Caki2 (cell line): Measurements from ENCODE around the gene ADAT3. TPM values are rescaled to one million over a fixed set of nuclear protein-coding genes. Genes with fewer than 3 reads are reported as not detected.
A peak's percentile ranks its signal among the peaks of the same experiment; 100 is the strongest.

Source experiments
- DNase-seq: peaks from one replicate; pipeline ENCODE4 v3.0.0-alpha.2; 2015; ENCODE audit warnings: low read depth
- in situ Hi-C: cut with HindIII; loops from 2 replicates; pipeline ENCODE4 v1.10.0; 2016; ENCODE audit warnings: low sequenced_read_pairs, low pct_unique_long_range_greater_than_20kb, mixed read lengths
- total RNA-seq: library from RNA; depleted of rRNA; stranded (reverse); fragments of >200 nt; shearing (Covaris generic); gene quantifications from 2 replicates; pipeline ENCODE4 v1.2.3, GENCODE V29; 2014; ENCODE audit warnings: low replicate concordance

The ADAT3 gene
- total RNA-seq, 1 experiment from 2014 or later: 4.7 TPM

- in situ Hi-C loops: no loop called here
- no peak for DNase-seq
Measured at GRCh38 chr19:1924320-1924961, 19.2 kb downstream of the ADAT3 start.

- in situ Hi-C loops: no loop called here
- DNase-seq: no peak
Measured at GRCh38 chr19:1925544-1925943, 20.3 kb downstream of the ADAT3 start.

- DNase-seq: peak; percentile 65
- in situ Hi-C loops: no loop called here
Measured at GRCh38 chr19:1929021-1929742, 24.0 kb downstream of the ADAT3 start.

- DNase-seq: no peak
- in situ Hi-C loops: no loop called here
Measured at GRCh38 chr19:1931445-1931844, 26.2 kb downstream of the ADAT3 start.

- DNase-seq: no peak
- in situ Hi-C loops: no loop called here
Measured at GRCh38 chr19:1932395-1932794, 27.2 kb downstream of the ADAT3 start.

- DNase-seq: no peak
- in situ Hi-C loops: no loop called here
Measured at GRCh38 chr19:1933244-1933643, 28.0 kb downstream of the ADAT3 start.

GRCh38 chr19:1933942-1934341, 28.7 kb downstream of the ADAT3 start:
- in situ Hi-C loops: no loop called here
- no peak for DNase-seq

GRCh38 chr19:1935484-1936208, 30.4 kb downstream of the ADAT3 start:
- in situ Hi-C loops: no loop called here
- peak; percentile 33 for DNase-seq

GRCh38 chr19:1936430-1936829, 31.2 kb downstream of the ADAT3 start:
- in situ Hi-C loops: no loop called here
- DNase-seq: no peak

GRCh38 chr19:1936916-1937610, 31.9 kb downstream of the ADAT3 start:
- in situ Hi-C loops: no loop called here
- DNase-seq: no peak

- in situ Hi-C loops: no loop called here
- DNase-seq: no peak
Measured at GRCh38 chr19:1938071-1938470, 32.9 kb downstream of the ADAT3 start.

- in situ Hi-C loops: no loop called here
Measured at GRCh38 chr19:1941146-1942077, 36.2 kb downstream of the ADAT3 start, which contains the start of gene CSNK1G2. Gene CSNK1G2 (plus strand): TSS chr19:1941172. CDS start chr19:1969773, 28,601 bp downstream.

GRCh38 chr19:1942078-1942933, 37.1 kb downstream of the ADAT3 start:
- peak; percentile 62 for DNase-seq
- in situ Hi-C loops: no loop called here

More at GRCh38 chr19:1941146-1942077, 36.2 kb downstream of the ADAT3 start, which contains the start of gene CSNK1G2:
- no peak for DNase-seq

- DNase-seq: no peak
- in situ Hi-C loops: no loop called here
Measured at GRCh38 chr19:1942934-1943555, 37.8 kb downstream of the ADAT3 start.

- no peak for DNase-seq
- in situ Hi-C loops: no loop called here
Measured at GRCh38 chr19:1943661-1944087, 38.5 kb downstream of the ADAT3 start.
